ENCODE results near the gene CD300E. TPM values are rescaled to one million over a fixed set of nuclear protein-coding genes. Genes with fewer than 3 reads are reported as not detected.

Gene CD300E
- total RNA-seq, 1 donor from 2014 or later, result not detected

DNA sequence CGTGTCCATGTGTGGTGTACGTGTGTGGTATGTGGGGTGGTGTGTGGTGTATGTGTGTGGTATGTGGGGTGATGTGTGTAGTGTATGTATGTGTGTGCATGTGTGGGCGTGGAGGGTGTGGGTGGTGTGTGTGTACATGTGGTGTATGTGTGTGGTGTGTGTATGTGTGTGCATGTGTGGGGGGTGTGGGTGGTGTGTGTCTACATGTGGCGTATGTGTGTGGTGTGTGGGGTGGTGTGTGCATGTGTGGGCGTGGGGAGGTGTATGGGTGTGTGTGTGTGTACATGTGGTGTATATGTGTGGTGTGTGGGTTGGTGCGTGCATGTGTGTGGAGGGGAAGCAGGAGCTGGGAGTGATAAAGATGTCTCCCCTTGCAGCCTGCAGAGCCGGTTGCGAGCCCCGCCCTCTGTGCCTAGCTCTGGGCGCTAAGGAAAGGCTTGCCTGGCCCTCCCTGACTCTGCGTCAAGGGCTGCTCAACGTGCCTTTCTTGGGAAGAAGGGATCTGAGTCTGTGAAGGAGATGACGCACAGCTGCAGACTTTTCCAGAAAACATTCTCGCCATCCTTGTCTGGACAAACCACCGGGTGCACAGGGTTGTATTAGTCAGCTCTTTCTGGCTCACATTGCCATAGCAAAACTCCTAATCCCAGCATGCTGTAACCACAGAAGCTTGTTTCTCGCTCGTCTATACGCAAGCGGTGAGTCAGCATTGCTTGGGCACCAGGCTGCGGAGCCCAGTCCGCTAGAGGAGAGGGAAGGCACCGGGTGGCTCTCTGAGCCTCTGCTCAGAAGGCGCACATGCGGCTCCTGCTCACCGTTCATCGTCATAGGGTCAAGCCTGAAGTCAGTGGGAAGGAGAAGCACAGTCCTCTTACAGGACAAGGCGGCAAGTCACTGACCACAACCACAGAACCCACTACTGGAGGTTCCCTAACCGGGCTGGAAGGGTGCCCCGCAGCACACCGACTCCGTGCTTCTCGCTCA, 54.2 kb downstream of the CD300E start:
- DNase-seq (ENCODE audit: extremely low read depth, low read depth, low spot score), result no peak

DNA sequence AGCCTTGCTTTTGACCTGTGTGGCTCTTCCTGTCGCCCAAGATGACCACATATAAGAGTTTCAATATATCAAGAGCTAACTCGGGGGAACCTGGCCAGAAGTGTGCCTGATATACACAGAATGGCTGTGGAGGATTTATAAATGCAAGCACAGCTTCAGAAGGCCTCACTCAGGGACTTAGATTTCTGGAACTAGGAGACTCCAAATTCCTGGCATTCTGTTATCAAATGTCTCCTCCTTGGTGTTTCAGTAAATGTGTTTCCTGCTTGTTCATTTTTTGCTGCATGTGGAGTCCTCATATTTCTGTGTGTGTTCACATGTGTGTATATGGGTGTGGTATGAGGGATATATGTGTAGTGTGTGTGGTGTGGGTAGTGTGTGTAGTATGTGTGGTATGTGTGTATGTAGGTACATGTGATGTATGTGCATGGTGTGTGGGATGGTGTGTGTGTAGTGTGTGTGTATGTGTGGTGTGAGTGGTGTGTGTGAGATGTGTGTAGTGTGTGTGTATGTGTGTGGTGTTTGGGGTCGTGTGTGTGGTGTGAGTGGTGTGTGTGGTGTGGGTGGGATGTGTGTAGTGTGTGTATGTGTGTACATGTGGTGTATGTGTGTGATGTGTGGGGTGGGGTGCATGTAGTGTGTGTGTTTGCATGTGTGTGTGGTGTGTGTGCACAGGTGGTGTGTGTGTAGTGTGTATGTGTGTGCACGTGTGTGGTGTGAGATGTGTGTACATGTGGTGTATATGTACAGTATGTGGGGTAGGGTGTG, 55.2 kb downstream of the CD300E start:
- DNase-seq (ENCODE audit: extremely low read depth, low read depth, low spot score), result no peak

DNA sequence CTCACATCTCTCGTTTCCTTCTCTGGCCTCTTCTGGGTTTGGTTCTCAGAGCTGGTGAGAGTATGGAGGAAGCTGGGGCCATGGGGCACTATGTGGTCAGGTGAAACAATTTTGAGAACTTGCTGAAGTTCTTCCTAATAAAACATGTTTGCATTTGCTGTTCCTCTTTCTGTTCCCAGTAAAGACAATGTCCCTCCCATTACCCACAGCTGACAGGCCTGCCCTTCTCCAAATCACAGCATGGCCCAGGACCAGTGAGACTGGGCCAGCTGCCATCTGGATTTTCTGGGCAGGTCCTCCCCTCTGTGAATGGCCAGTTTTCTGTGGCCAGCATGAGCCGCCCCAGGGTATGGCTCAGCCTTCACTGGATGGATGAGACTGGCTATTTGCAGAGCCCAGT, 56.1 kb downstream of the CD300E start, which contains the start of gene CD300H:
Gene CD300H, minus strand, starts transcription at position 113 of the 400 bp plus-strand sequence.
- DNase-seq (ENCODE audit: extremely low read depth, low read depth, low spot score), result no peak

- DNase-seq (ENCODE audit: extremely low read depth, low read depth, low spot score), result no peak
These were observed 57.3 kb downstream of the CD300E start for GRCh38 chr17:74566132-74566753.

GRCh38 chr17:74565126-74565525, 58.4 kb downstream of the CD300E start:
- no peak for DNase-seq (ENCODE audit: extremely low read depth, low read depth, low spot score)

DNA sequence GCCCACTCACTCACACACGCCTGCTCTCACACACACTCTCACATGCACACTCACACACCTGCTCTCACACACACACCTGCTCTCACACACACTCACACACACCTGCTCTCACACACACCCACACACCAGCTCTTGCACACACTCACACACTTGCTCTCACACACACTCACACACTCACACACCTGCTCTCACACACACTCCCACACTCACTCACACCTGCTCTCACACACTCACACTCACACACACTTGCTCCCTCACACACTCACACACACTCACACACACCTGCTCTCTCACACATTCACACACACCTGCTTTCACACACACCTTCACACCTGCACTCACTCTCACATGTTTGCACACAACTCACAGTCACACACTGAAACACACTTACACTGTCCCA, 60.2 kb downstream of the CD300E start:
- no peak for DNase-seq (ENCODE audit: extremely low read depth, low read depth, low spot score)

GRCh38 chr17:74561586-74561985, 62.0 kb downstream of the CD300E start:
- no peak for DNase-seq (ENCODE audit: extremely low read depth, low read depth, low spot score)

Other genes starting within 250 kb of the CD300E start
- gene GPRC5C, start 191.7 kb downstream of the CD300E start, total RNA-seq, result 8.6 and 17.5 TPM in 2 replicates
- not detected in 2 replicates for gene CD300A, start 157.1 kb downstream of the CD300E start, total RNA-seq
- not detected in 2 replicates for gene CD300LB, start 92.3 kb downstream of the CD300E start, total RNA-seq
- gene CD300C, start 77.6 kb downstream of the CD300E start, total RNA-seq, result not detected in 2 replicates
- not detected in 2 replicates for gene CD300H, start 56.2 kb downstream of the CD300E start, total RNA-seq
- not detected in 2 replicates for gene CD300LD, start 31.5 kb downstream of the CD300E start, total RNA-seq
- not detected in 2 replicates for gene CD300LF, start 89.2 kb upstream of the CD300E start, total RNA-seq
- 0.87 TPM in 1 of 2 replicates, not detected in the other for gene RAB37, start 113.5 kb upstream of the CD300E start, total RNA-seq
- 17.7 and 18.4 TPM in 2 replicates for gene NHERF1, start 124.9 kb upstream of the CD300E start, total RNA-seq
- gene NAT9, start 152.6 kb upstream of the CD300E start, total RNA-seq, result 26.6 and 36.5 TPM in 2 replicates
- 1.1 TPM in 1 of 2 replicates, not detected in the other for gene GRIN2C, start 236.1 kb upstream of the CD300E start, total RNA-seq
- 38.6 and 46.9 TPM in 2 replicates for gene FDXR, start 249.3 kb upstream of the CD300E start, total RNA-seq

Data from glomerular endothelial cell (primary cell).